WI38 (cell line): ENCODE results near the gene CELSR1.
"Not testable (repeated sequence)": the region's sequence is repeated elsewhere in the genome, so short reads cannot be mapped to it uniquely, and the experiment has no call there.

Source experiments
- H3K4me3 ChIP-seq: 2 replicates; pipeline ENCODE4 v1.5.1; 2011; ENCODE audit warnings: low read depth, mild to moderate bottlenecking, control low read depth, low read length
- TF ChIP-seq, protein P1 (sequence below): IDR thresholded peaks from 2 replicates; pipeline ENCODE4 v1.5.1; 2012; ENCODE audit warnings: low read depth, mild to moderate bottlenecking, control low read depth, low read length

The CELSR1 gene

DNA sequence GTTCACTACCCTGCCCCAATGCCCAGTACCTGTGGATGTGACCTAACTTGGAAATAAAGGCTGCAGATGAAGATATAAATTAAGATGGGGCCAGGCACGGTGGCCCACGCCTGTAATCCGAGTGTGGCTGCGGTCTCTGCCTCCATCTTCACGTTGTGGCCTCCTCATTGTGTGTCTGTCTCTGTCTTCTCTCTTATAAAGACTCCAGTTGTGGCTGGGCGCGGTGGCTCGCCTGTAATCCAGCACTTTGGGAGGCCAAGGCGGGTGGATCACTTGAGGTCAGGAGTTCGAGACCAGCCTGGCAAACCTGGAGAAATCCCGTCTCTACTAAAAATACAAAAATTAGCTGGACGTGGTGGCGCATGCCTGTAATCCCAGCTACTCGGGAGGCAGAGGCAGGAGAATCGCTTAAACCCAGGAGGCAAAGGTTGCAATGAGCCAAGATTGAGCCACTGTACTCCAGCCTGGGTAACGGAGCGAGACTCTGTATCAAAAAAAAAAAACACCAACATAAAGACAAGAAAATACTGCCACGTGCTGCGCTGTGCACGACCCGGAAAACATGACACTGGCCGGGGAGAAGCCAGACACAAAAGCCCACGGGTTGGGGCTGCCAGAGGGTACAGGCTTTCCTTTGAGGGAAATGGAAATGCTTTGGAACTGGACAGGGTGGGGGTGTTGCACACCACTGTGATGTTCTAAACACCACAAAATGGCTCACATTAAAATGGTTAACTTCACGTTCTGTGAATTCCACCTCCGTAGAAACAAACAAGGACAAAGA lies 18.7 kb downstream of the CELSR1 start:
- no peak overlapping the region for H3K4me3 ChIP-seq
- TF ChIP-seq, protein P1, sequence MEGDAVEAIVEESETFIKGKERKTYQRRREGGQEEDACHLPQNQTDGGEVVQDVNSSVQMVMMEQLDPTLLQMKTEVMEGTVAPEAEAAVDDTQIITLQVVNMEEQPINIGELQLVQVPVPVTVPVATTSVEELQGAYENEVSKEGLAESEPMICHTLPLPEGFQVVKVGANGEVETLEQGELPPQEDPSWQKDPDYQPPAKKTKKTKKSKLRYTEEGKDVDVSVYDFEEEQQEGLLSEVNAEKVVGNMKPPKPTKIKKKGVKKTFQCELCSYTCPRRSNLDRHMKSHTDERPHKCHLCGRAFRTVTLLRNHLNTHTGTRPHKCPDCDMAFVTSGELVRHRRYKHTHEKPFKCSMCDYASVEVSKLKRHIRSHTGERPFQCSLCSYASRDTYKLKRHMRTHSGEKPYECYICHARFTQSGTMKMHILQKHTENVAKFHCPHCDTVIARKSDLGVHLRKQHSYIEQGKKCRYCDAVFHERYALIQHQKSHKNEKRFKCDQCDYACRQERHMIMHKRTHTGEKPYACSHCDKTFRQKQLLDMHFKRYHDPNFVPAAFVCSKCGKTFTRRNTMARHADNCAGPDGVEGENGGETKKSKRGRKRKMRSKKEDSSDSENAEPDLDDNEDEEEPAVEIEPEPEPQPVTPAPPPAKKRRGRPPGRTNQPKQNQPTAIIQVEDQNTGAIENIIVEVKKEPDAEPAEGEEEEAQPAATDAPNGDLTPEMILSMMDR, result no peak

DNA sequence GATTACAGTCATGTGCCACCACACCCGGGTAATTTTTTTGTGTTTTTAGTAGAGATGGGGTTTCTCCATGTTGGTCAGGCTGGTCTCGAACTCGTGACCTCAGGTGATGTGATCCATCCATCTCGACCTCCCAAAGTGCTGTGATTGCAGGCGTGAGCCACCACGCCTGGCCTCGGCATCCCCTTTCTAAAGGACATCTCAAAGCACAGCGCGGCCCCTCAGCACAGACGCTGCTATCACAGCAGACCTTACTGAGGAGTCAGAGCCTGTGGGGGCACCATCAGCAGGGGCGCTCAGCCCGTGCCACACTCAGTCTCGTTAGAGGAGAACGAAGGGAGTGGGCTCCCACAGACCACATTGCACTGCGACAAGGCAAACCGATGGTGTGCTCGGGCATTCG lies 19.4 kb downstream of the CELSR1 start:
- H3K4me3 ChIP-seq, result no peak overlapping the region
- TF ChIP-seq, protein P1, result no peak

DNA sequence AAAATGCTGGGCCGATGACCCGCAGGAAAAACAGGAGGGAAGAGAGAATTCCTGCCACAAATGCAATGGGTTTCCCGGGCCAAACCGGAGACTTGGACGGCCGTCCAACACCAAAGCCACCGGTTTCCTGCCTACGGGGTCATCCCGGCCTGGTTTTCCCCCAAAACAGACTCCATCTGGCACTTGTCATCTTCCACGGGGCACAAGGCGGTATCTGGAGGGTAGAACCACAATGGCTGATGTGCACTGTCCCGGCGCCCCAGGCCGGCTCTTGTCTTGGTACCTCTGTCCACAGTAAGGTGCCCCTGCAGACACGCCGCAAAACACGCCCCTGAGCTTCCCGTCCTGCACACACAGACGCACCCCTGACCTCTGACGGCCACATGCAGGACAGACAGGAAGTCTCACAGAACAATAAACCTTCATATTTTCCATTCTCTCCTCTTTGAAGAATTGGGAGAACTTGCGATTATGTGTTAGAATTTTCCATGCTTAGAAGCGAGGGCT lies 20.1 kb downstream of the CELSR1 start:
- TF ChIP-seq, protein P1, result no peak
- H3K4me3 ChIP-seq, result no peak overlapping the region

DNA sequence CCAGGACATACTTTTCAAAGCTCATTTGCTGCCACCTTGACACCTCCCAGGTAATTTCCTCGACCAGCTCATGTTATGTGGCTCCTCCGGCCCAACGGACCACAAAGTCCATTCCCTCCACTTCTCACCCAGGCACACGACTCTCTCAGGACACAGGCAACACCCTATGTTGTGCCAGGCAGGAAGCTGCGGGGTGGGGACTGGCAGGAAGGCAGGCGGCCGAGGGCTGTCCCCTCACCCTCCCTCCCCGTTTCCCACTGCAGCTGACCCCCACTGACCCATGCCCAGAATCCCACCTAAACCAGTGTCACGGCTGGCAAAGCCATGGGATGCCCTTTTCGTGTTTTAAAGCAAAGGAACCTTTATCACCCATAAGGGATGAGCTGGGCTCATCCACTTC lies 20.8 kb downstream of the CELSR1 start:
- no peak overlapping the region for H3K4me3 ChIP-seq
- TF ChIP-seq, protein P1, result no peak

DNA sequence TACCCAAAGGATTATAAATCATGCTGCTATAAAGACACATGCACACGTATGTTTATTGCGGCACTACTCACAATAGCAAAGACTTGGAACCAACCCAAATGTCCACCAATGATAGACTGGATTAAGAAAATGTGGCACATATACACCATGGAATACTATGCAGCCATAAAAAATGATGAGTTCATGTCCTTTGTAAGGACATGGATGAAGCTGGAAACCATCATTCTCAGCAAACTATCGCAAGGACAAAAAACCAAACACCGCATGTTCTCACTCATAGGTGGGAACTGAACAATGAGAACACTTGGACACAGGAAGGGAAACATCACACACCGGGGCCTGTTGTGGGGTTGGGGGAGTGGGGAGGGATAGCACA lies 21.3 kb downstream of the CELSR1 start:
- H3K4me3 ChIP-seq, result not testable (repeated sequence)

DNA sequence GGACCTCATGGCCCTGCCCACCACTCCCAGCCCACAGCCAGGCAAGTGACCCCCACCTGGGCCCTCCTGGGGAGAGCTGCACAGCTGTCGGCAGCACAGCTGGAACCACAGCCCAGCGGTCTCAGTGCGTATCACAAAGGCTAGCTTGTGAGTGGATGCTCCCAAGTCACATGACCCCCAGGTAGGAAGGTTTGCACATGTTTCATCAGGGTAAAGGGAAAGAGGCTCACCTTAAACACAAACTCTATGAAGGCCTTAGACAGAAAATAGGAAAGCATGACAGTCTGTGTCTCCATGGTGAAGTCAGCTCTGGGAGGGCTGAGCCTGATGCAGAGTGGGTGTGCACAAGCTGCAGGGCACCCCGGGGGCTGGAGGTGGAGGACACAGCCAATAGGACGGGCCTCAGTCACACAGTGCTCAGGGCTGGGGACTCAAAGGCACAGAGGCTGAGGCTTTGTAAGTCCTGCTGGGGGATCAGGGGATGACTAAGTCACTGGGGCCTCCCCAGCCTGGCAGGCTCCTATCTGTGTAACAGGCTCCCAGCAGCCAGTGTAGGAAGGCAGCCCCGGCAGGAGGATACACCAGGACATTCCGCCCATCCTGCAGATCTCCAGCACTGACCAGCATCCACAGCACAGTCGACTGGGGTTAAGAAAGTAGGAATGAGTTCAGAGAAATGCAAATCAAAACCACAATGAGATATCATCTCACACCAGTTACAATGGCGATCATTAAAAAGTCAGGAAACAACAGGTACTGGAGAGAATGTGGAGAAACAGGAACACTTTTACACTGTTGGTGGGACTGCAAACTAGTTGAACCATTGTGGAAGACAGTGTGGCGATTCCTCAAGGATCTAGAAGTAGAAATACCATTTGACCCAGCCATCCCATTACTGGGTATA lies 22.0 kb downstream of the CELSR1 start:
- TF ChIP-seq, protein P1, result no peak
- H3K4me3 ChIP-seq, result no peak overlapping the region

DNA sequence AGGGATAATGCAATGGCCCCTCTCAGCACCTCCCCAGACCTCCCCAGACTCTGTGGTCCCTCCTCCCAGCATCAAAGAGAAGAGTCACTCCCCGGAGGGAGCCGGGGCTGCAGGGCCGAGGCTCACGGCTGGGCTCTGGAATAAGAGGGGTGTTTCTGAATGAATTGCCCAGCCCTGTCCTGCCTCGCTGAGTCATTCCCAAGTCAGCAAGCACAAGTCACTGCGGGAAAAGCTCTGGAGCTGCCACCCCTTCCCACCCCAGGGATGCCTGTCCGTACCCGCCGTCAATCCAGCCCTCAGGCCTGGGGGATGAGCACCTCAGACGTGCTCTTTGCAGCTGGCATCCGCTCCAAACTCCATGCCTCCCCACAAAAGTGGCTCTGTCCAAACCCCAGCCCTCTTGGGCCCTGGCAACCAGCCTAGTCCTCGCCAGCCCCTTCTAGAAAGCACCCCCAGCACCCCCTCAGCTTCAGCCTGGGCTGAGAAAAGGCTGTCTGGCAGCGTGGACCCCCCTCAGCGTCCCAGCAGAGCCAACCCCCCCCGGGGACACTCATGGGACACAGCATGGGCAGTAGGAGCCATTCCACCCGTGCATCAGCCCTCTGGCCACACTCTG lies 22.7 kb downstream of the CELSR1 start:
- H3K4me3 ChIP-seq, result no peak overlapping the region
- TF ChIP-seq, protein P1, result no peak
